HepG2 (cell line): ENCODE measurements around the gene KIAA0319L.

Experiments
- MAFK ChIP-seq, 2 experiments: IDR thresholded peaks in 1 of 2; conservative IDR thresholded peaks in 1 of 2; 2 replicates each; pipeline ENCODE4 v1.6.1; 2011; ENCODE audit warnings: improper control_type of control experiment in 2 of 2, low read length in 2 of 2
- MIXL1 ChIP-seq: IDR thresholded peaks from 2 replicates; pipeline ENCODE4 v1.6.1; 2016
- REXO4 ChIP-seq: sonication (generic); formaldehyde crosslinking; IDR thresholded peaks from 2 replicates; pipeline ENCODE4 v1.8.0; 2022; ENCODE audit warnings: missing genetic modification reagents, mild to moderate bottlenecking, borderline replicate concordance
- TCF7L2 ChIP-seq: IDR thresholded peaks from 2 replicates; pipeline ENCODE4 v1.6.1; 2011; ENCODE audit warnings: mild to moderate bottlenecking, low read depth, low read length, moderate library complexity
- ZNF12 ChIP-seq: sonication (generic); formaldehyde crosslinking; IDR thresholded peaks from 2 replicates; pipeline ENCODE4 v1.5.0; 2020; ENCODE audit warnings: missing genetic modification reagents
- TF ChIP-seq, protein P1 (sequence below), 2 experiments: sonication (generic) in 1 of 2; formaldehyde crosslinking in 1 of 2; IDR thresholded peaks; 2 replicates each; pipeline versions ENCODE4 v1.4.0 to v1.6.1; 2016 to 2020; ENCODE audit warnings: borderline replicate concordance in 1 of 2, low read depth in 1 of 2, mild to moderate bottlenecking in 1 of 2, missing genetic modification reagents in 1 of 2
- TF ChIP-seq, protein P2 (sequence below): IDR thresholded peaks from 2 replicates; pipeline ENCODE4 v1.6.1; 2016; ENCODE audit warnings: missing genetic modification reagents, missing compliant biosample characterization

DNA sequence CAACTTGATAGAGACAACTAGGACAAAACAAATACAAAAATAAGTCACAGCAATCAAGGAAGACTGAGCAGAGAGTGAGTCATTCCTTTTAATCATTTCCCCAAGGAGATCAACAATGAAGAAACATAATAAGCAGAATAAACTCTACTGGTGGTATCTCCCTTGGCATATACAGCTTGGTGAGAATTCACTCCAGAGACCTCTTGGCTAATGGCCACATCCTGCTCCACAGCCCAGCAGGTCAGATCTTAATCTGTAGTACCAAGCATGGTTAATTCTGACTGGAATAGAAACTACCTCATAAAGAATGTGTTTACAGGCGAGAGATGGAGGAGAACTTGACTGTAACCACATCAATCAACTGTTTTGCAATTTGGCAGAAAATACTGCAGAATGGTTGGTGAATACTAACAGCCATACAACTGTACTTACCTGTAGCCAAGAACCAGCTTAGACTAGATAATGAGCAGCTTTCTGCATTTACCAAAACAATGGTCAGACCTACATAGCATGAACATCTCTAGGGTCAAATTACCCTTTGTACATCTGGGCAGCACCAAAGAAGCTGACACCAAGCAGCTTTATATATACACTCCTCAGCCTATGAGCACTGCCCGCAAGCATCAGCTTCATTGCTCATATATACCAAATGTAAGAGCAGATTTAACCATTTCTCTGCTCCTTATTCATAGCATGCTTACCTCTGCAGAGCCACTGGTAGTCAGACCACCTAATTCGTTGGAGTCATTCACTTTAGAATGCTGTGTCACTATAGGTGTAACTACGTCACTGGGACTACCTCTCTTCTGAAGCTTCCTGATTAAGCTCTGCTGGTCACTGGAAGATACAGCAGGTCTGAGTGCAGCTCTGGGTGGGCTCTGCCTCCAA is 51.0 kb downstream of the KIAA0319L start:
- TF ChIP-seq, protein P1, sequence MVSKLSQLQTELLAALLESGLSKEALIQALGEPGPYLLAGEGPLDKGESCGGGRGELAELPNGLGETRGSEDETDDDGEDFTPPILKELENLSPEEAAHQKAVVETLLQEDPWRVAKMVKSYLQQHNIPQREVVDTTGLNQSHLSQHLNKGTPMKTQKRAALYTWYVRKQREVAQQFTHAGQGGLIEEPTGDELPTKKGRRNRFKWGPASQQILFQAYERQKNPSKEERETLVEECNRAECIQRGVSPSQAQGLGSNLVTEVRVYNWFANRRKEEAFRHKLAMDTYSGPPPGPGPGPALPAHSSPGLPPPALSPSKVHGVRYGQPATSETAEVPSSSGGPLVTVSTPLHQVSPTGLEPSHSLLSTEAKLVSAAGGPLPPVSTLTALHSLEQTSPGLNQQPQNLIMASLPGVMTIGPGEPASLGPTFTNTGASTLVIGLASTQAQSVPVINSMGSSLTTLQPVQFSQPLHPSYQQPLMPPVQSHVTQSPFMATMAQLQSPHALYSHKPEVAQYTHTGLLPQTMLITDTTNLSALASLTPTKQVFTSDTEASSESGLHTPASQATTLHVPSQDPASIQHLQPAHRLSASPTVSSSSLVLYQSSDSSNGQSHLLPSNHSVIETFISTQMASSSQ (IDR thresholded peaks at IDR 0.05; ENCODE audit: low read depth), result no peak
- TF ChIP-seq, protein P1 (CRISPR knock-in tag; IDR thresholded peaks at IDR 0.05; ENCODE audit: borderline replicate concordance), result no peak
- TF ChIP-seq TCF7L2 (no peak), MIXL1 (CRISPR knock-in tag) (no peak), MAFK (conservative IDR thresholded peaks at IDR 0.05 in 1 of 2, IDR thresholded peaks at IDR 0.05 in 1 of 2; ENCODE audit: low read length in 2 of 2) (no peak), REXO4 (CRISPR knock-in tag) (no peak), ZNF12 (CRISPR knock-in tag) (no peak)
- TF ChIP-seq, protein P2, sequence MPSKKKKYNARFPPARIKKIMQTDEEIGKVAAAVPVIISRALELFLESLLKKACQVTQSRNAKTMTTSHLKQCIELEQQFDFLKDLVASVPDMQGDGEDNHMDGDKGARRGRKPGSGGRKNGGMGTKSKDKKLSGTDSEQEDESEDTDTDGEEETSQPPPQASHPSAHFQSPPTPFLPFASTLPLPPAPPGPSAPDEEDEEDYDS (CRISPR knock-in tag), result no peak
